Hematopoietic multipotent progenitor cell treated with erythropoietin and hydrocortisone succinate and interleukin-3 and kit ligand, for 4 days (in vitro differentiated cells): ENCODE data around the gene ERG28.
"Not testable (repeated sequence)": the region's sequence is repeated elsewhere in the genome, so short reads cannot be mapped to it uniquely, and the experiment has no call there.

ENCODE experiments used
- DNase-seq: peaks from one replicate; pipeline ENCODE4 v3.0.0-alpha.2; 2015

Gene ERG28, protein sequence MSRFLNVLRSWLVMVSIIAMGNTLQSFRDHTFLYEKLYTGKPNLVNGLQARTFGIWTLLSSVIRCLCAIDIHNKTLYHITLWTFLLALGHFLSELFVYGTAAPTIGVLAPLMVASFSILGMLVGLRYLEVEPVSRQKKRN

DNA sequence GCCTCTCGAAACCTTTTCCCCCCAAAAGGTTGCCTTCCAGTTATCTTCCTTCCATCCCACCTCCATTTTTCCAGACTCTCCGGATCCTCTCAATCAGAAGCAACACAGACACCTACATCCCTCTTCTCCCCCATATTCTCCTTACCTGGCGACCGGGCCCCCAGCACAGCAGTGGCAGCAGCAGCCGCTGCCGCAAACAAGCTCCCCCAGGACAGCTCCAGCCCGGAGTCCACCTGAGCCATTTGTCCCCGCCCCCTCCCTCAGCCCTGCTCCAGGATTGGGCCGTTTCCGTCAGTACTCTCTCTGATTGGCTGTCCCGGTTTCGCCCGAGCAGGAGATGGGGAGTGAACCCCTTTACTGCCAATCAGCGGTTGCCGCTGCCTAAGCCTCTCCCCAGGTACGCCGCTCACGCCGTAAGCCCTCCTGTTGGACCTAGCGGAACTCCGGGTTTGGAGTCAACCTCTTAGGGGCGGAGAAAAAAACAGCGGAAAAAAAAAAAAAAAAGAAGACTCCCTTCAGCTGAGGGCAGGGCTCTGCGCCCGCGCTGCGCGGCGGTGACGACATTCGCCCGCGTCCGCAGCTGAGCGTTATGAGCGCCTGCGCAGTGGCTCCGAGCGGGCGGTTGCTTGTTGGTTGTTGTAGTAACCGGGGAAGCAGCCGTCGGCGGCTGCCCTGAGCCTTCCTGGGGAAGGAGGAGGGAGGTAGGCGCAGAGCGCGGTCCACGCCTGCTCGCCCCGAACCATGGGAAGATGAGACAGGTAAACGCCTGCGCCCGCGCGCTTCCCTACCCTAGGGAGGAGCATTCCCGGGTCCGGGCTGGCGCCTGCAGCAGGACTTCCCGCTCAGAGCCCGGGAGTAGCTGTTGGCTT lies at the start of gene ERG28, which contains the start of gene TTLL5:
Gene ERG28 (minus strand): TSS at position 247 of the 869 bp plus-strand sequence. CDS start 3,374 bp downstream, outside the sequence.
Gene TTLL5 (plus strand): TSS at position 617 of the 869 bp plus-strand sequence. CDS start 1,904 bp downstream, outside the sequence.
- peak; percentile 99 for DNase-seq

DNA sequence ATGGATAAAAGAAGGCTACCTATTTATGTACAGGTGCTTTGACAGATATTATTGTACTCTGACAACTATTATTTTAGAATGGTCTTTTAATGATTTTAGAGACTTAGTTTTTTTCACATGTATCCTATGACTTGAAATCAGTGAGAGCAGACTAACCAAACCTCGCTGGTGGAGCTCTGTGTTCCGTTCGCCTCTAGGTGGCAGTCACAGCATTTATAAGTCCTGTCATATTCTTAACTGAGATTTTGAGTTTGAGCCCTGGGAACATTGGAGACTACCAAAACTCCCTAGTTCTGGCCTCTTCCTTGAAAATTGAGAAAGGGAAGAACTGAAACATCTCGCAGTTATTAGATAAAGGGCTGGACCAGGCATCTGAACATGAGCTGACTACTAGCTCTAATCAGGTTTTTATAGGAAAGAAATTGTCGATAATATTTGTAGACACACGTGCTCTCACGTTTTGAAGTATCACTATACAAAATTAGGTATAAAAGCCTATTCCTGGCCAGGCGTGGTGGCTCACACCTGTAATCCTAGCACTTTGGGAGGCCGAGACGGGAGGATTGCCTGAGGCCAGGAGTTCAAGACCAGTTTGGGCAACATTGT lies 48.6 kb upstream of the ERG28 start:
- peak; percentile 87 for DNase-seq

DNA sequence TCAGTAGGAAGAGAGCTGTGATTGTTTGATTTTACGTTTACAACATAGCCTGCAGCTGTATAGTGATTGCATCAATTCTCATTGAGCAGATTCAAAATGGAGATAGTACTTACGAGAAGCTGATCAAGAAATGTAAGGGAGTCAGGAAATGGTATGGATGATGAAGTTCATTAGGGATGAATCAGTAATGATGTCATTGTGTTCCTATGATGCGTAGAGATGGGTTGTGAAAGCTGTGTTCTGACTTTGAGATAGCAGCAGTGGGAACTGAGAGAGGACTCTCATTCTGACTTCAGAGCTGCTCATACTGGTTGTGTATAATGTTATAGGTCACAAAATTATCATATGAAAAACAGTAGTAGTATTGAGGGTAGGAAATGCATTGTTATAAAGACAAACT lies 44.3 kb upstream of the ERG28 start:
- DNase-seq = no peak

DNA sequence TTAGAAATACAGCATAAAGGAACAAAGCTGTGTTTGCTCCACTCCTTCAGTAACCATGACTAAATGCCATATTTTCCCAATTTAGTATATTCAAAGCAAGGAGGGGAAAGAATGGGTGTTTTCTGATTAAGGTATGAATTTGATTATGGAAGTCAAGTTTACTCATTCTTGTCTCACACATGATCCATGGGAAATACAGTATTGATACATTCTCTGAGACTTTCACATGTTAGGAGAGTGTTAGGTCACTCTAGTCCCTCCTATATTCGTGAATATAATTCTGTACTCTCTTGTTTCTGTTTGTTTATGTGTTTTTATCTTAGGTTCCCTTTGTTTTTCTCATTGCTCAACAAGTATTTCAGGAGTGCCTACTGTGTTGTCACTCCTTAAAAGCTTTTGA lies 42.8 kb upstream of the ERG28 start:
- no peak for DNase-seq

DNA sequence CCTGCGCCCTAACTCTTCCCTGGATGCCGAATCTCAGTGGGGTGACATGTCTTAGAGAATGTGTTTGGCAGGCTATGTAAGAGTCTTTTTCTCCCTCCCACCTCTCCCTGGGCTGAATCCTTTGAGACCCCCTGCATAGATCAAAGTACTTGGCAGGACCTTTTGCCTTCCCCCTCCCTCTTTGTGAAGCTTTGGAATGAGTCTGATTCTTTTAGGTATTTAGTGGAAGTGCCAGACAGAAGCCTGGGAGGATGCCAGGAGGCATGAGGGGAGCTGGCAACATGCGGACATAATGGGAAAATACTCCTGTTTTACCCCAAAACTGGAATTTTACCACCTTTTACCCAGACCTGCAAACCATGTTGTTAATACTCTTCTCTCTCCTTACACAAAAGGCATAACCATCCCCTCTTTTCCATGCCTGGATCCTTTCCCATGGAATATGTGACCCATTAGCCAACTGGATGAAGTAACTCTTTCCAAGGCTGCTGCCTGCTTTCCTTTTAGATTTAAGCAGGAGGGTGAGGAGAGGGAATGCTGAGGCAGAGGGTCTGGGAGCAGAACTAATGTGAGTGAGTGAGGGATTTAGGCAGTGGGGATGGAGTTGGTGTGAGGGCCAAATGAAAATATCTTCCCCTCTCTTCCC lies 42.1 kb upstream of the ERG28 start:
- DNase-seq = no peak

DNA sequence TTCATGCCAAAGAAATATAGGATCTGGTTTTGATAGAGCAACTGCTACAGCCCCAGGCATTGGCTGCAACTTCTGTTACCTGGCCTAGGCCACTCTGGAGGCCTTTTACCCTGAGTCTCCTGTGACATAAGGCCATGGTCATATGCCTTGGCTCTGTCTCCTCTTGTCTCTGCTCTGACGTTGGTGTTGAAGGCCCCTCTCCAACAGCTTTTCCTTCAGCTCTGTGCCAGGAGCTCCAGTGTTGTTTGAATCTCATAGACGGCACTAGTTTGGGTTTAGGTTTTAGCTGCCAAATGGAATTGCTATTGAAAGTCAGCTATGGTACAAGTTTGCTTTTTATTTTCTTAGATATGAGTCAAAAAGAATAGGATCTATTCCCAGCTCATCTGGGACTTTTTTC lies 41.4 kb upstream of the ERG28 start:
- DNase-seq = no peak

DNA sequence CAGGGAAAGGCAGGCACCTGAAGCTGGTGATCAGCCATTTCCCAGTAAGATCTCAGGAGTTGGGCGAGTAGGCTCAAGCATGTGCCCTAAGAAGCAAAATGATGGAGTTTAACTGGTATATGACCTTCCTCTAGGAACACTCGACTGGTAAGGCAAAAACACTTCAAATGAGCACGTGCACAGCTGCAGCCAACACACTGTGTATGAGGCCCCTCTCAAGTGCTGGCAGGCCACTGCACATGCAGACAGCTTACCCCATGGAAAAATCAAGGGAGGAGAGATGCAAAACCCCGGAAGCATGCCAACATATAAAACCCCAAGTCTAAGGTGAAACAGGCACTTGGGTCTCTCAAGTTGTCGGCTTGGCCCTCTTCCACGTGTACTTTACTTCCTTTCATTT lies 39.6 kb upstream of the ERG28 start:
- no peak for DNase-seq

DNA sequence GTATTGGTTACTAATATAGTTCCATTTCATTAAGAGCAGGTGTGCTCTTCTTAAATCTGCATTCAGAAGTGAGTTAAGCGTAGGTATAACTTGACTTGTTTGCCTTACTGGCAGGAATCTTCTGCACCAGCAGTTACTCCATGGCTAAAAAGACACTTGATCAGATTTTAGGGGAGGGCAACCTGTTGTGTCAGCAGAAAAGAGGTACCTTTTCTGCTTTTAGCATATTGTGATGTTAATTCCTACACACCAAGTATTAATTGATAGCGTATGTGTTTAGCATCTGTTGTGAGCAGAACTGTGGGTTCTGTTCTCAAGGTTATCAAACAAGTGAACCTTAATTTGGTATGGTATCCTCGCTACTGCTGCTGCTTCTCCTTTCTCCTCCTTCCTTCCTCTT lies 38.7 kb upstream of the ERG28 start:
- no peak for DNase-seq

DNA sequence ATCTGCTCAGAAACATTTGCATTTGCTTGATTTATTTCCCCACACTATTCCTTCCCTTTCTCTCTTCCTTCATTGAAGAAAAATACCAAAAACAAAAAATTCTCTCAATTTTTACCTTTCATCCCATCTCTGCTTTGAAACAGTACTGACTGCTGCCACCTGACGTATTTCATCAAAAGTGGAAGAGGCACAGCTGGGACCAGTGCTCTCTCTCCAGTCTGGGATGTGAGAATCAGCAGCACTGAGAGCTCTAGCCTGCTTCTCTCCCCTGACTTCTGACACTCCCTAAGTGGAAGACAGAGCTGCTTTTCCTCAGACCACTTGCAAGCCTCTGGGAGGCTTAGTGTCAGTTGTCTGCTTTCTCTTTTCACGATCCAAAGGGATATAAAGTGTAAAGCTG lies 37.2 kb upstream of the ERG28 start:
- DNase-seq = no peak

DNA sequence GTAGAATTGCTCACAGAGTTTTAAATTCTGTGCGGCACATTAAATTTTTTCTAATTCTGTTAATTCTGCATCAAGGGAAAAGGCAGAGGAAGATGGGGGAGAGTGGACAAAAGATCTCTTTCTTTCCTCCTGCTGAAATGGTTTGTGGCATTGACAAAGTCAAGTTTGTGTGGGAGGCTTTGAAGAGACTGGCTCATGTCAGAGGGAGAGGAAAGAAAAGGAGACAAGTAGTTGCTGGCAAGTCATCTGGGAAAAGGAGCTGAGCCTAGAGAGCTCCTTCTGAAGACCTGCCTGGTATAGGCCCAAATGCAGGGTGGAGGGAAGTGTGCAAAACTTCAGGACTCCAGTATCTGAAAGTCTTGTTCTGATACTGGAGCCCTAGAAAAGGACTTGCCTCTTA lies 36.7 kb upstream of the ERG28 start:
- DNase-seq = no peak

DNA sequence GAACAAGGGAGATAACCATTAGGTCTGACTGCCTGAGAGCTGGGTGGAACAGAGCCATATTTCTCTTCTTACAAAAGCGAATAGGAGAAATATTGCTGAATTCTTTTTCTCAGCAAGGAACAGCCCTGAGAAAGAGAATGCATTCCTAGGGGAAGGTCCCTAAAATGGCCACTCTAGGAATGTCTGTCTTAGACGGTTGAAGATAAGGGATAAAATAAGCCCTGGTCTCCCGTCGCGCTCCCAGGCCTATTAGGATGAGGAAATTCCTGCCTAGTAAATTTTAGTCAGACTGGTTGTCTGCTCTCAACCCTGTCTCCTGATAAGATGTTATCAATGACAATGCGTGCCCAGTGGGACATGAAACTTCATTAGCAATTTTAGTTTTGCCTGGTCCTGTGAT lies 34.3 kb upstream of the ERG28 start:
- DNase-seq = not testable (repeated sequence)

DNA sequence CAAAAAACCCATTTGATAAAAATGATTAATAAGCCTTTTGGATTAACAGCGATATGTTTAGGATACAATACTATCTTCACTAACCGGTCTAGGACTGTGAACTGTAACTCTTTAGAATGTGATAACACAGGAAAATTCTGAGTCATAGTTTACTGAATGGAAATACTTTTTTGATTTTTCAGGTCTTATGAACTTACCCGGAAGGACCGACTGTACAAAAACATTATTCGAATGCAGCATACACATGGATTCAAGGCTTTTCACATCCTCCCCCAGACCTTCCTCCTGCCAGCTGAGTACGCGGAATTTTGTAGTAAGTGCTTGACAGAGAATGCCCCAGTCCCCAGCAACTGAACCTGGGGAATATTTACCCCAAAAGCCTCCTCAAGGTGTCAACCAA lies 29.3 kb upstream of the ERG28 start:
- no peak for DNase-seq

DNA sequence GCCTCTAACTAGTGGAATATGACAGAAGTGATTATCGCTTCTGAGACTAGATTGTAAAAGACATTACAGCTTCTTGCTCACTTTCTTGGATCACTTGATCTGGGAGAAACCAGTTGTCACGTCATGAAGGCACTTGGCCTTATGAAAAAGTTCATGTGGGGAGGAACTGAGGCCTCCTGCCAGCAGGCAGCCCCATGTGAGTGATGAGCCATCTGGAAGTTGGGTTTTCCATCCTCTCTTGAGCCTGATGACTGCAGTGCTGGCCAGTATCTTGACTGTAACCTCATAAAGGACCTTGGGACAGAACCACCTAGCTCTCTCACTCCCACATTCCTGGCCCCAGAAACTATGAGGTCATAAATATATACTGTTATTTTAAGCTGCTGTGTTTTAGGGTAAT lies 28.3 kb upstream of the ERG28 start:
- DNase-seq = no peak

DNA sequence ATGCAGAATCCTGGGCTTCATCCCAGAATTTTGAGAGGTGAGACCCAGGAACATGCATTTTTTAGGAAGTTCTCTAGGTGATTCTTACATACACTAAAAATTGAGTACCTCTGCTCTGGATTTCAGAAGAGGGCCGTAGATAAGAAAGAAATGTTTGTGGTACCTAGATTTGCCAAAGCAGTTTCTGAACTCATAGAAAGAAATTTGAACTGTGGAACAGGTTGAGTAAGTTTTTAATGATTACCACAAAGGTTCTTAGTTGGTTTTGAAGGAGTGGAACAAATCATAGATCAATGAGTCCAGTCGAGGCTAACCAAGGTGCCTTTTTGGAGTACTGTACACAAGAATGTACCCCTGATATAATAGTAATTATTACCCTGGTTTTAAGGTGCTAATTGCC lies 25.2 kb upstream of the ERG28 start:
- no peak for DNase-seq

DNA sequence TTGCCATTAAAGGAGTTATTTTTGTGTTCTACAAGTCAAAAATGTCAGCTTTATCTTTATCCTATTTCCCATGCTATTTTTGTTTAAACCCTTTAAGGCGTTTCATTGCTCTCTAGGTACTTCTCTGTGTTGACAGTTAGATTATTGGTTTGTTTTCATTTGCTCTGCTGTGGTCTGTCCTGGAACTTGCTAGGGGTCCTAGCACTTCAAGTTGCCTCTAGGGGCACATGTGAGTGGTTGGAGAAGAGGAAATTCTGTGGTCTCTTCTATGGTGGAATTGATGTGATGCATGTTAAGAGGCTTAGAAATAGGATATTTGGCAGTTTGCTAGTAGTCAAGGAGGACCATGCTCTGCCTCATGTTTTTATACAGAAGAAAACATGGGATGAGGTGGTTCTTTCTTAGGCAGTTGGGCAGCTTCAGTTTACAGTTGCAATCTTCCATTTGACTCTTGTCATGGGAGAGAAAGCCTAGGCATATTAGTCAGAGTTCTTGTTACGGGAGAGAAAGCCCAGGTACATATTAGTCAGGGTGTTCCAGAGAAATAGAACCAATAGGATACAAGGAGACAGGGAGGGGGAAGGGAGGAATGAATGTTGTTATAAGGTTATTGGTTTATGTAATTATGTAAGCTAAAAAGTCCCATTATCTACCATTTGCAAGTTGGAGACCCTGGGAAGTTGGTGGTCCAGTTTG lies 14.7 kb upstream of the ERG28 start:
- DNase-seq = peak; percentile 52

DNA sequence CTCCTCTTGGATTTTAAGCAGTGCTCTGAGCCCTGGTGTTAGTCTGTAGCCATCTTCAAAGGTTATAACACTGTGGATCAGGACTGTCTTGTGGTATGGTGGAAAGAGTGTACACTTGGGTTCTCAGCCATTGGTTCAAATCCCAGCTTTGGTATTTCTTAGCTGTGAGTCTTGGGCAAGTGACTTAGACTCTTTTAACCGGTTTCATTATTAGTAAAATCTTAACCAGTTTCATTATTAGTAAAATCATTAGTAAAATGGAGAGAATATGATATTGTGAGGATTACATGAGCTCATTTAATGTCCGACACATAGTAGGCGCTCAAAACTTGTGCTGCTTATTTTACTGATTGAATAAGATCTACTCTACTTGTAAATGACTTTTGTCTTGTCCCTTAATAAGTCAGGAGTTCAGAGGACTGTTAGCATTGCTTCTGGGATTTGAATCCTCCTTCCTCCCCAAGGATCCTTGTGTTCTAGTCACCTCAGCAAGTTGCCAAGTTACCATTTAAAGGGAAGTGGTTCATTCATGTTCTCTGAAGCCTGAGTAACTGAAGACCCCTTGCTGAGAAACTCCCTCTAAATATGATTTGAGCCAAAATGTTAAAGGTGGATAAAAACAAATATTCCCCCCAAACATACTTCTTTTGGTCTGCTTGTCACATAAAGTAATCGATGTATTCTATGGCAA lies 12.8 kb upstream of the ERG28 start:
- DNase-seq = no peak

DNA sequence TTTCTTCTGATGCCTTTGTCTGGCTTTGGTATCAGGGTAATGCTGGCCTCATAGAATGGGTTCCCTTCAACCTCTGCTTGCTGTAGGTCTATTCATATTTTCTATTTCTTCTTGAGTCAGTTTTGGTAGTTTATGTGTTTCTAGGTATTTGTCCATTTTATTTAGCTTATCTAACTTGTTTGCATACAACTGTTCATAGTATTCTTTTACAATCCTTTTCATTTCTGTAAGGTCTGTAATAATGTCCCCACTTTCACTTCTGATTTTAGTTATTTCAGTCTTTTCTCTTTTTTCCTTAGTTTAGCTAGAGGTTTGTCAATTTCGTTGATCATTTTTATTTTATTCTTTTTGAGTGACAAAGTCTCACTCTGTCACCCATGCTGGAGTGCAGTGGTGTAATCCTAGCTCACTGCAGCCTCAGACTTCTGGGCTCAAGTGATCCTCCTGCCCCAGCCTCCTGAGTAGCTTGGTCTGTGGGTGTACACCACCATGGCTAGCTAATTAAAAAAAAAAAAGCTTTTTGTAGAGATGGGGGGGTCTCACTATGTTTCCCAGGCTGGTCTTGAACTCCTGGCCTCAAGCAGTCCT lies 12.0 kb upstream of the ERG28 start:
- no peak for DNase-seq

DNA sequence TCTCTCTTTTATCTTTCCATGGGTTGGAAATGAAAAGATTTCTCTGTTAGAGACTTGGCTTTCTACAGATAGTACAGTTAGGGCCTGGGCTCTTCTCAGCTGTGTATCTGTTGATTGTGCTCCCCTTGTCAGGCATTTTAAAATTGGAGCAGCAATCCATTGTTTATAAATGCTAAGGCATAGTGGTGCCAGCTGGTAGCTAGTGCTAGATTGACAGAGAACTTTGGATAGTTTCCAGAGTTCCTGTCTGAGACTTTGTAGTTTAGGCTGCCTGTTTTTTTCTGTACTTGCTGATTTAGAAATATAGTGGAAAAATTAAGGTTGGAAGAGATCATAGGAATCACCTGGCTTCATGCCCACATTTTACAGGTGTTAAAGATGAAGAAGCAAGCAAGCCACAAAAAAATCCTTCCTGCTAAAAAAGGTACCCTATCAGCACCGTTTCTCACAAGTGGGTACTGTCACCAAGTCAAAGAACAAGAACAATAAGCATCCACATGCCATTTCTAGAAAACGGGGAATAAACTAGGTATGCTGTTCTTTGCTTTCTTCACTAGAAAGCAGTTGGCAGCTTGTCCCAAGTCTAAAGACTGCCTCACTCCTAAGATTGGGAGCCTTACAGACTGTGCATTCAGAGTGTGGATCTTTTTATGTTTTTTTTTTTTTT lies 6.6 kb upstream of the ERG28 start:
- DNase-seq = no peak

DNA sequence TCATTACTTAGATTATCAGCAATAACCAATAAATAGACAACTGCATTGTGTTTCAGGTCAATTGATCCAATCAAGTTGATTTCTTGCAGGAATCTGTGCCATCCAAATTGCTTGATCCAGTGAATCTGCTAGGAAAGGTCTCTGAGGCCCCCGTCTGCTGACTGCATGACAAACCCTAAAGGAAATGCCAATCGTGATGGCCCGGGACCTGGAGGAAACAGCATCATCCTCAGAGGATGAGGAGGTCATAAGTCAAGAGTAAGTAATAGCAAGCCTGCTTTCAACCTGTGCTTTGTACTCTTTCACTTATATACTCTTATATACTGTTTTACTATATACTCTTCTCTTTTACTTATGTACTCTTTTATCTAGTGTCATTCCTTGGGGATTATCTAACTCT lies 2.3 kb upstream of the ERG28 start:
- no peak for DNase-seq

DNA sequence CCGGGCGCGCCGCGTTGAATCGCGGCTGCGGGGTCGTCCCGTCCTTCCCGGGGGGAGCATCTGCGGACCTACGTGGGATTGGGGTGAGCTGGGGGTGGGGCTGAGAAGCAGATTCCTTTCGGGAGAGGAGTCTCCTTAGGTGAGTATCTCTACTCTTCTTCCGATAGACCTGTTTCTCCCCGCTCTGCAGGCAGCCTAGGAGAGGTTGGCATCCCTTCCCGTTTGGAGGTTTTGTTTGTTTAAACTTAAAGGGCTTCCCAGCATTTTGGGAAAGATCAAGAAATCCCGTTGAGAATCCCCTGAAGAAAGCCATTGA lies 781 bp upstream of the ERG28 start:
- DNase-seq = peak; percentile 19

DNA sequence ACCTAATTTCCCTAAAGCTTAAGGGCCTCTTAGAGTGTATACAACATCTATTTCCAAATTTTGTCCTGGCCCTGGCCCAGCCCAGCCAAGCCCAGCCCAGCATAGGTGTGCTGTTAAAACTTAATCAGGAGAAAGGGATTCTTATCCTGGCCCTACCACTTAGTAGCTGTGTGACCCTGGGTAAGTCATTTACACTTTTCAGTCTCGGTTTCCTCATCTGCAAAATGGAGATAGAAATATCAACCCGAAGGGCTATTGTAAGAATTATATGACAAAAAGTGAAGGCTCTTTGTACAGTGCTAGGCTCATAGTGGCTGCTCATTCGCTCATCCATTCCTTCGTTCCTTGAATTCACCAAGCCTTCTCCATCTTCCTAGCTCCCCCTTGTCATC lies 442 bp downstream of the ERG28 start:
- no peak for DNase-seq

DNA sequence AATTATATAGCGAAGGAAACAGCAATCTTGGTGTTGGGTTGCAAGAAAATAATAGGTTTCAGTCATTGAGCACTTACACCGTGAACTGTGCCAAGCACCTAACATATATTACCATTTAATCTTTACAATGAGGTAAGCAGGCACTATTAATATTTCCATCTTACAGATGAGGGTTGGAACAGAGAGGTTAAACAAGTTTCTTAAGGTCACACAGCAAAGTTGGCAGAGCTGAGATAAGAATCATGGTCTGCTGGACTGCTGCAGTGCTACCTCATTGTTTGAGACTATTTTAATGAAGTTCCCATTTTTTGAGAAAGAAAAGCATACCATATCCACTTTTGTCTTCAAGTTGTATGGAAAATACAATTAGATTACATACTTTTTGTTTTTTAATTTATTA lies 1.7 kb downstream of the ERG28 start:
- DNase-seq = peak; percentile 21
